Left ventricle myocardium superior (tissue), 1 donor: Measurements from ENCODE around the gene CDH26. TPM values are rescaled to one million over a fixed set of nuclear protein-coding genes. Genes with fewer than 3 reads are reported as not detected.
A peak's percentile ranks its signal among the peaks of the same experiment; 100 is the strongest.
"Not testable (repeated sequence)": the region's sequence is repeated elsewhere in the genome, so short reads cannot be mapped to it uniquely, and the experiment has no call there.

Experiments used
- ATAC-seq: fragments of 200-7000 bp; cut with Tn5 transposase; one replicate; pipeline ENCODE4 v1.9.1; 2020; ENCODE audit warnings: mild to moderate bottlenecking, moderate library complexity
- DNase-seq: peaks from one replicate; pipeline ENCODE4 v3.0.0-alpha.2; 2020
- intact Hi-C: fragments of 100-400 bp; cut with micrococcal nuclease; formaldehyde crosslinking; loops from one replicate; pipeline ENCODE4 v1.11.0; 2022
- total RNA-seq: library from RNA; stranded (reverse); fragmentation: NEBNext Ultra II Directional; extraction: Animal tissue kit (Norgen Biotek cat#: 25700); gene quantifications from one replicate; pipeline ENCODE4 v1.2.1, GENCODE V29; 2021
- donor health status: DM: no; HTN: yes; CAD: no; lungs with severe emphysema.

CDH26 gene
- total RNA-seq, 1 donor from 2014 or later: 1.6 TPM

DNA sequence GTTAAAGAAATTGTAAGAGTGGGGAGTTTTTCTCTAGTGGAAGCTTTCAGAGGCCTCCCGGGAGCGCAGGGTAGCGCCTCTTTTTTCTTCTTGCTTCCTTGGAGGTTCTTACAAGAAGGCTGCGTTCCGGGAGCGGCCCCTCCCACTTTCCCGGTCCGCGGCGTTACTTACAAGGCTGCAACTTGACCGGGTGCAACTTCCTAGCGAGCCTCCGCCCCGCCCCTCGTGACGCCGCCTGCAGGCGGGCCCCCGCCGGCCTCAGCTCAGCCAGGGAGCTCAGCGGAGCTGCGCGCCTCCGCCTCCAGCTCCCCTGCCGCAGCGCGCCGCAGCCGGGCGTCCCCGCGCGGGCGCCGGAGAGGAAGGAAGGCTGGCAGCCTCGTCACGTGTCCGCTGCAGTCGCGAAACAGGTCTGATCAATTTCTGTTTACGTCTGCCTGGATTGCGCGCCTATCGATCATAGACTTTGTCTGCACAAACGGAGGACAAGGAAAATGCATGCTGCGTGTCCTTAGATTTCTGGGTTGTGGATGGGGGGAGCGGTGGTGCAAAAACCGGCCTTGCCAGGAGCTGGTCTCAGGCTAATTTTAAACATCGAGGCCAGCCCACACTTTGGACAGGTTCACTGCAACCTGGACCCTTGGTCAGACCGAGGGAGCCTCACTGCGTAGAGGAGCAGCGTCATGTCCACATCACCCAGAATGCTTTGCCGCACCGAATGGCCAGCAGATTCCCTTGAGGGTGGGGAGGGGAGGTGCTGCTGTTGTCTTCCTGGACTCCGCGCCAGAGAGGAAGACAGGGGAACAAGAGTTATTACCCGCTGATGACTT is 17.9 kb upstream of the CDH26 start, which contains the start of the genes FAM217B and PPP1R3D:
Gene FAM217B (plus strand): TSS at position 261 of the 827 bp plus-strand sequence. CDS start 3,555 bp downstream, outside the sequence.
Gene PPP1R3D (minus strand): TSS at position 177 of the 827 bp plus-strand sequence. CDS start 374 bp downstream, outside the sequence.
- DNase-seq: peak; percentile 99
- intact Hi-C loops: no loop called here
- peak; percentile 94 for ATAC-seq

DNA sequence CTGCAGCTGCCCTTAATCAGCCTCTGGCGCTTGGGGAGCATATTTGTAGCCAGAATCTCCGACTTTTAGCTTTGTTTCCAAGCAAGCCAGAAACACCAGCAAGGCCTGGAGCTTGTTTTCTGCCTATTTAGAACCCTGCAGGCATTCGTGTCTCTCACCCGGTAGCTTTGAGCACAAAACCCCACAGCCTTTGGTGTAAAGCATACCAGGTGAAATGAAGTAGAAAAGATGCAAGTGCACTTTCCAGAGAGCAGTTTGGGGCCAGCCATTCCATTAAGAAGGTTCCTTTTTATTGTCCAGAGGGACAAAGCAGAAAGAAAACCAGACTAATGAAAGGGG is 17.3 kb upstream of the CDH26 start:
- intact Hi-C loops: no loop called here
- no peak for ATAC-seq
- DNase-seq: no peak

- intact Hi-C loops: no loop called here
- DNase-seq: no peak
These were observed 16.0 kb upstream of the CDH26 start for GRCh38 chr20:59942245-59942644.

GRCh38 chr20:59944726-59945125 is 13.5 kb upstream of the CDH26 start:
- DNase-seq: no peak
- no peak for ATAC-seq
- intact Hi-C loops: no loop called here

More at GRCh38 chr20:59942245-59942644, 16.0 kb upstream of the CDH26 start:
- ATAC-seq: no peak

DNA sequence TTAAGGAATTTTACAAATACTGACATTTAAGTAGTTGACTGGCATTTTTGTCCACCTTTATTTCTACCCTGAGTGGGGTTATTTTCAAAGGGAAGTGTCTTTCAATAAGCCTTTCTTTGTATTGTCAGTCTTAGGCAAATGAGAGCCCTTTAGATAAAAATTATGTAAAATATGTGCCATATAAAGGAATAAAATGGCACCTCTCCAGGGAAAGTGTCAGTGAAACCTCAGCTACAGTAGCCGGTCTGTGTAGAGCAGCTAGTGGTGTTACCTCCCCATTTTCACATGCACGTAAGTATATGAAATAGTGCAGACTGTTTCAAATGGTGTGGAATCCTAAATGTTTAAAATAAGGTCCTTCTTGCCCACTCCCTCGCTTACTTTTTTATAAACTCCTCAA is 13.0 kb upstream of the CDH26 start:
- ATAC-seq (no peak), DNase-seq (no peak)
- intact Hi-C loops: no loop called here

GRCh38 chr20:59945731-59946130 is 12.5 kb upstream of the CDH26 start:
- no peak for DNase-seq
- intact Hi-C loops: no loop called here
- no peak for ATAC-seq

GRCh38 chr20:59947376-59947775 is 10.8 kb upstream of the CDH26 start:
- DNase-seq (no peak), ATAC-seq (no peak)
- intact Hi-C loops: no loop called here

DNA sequence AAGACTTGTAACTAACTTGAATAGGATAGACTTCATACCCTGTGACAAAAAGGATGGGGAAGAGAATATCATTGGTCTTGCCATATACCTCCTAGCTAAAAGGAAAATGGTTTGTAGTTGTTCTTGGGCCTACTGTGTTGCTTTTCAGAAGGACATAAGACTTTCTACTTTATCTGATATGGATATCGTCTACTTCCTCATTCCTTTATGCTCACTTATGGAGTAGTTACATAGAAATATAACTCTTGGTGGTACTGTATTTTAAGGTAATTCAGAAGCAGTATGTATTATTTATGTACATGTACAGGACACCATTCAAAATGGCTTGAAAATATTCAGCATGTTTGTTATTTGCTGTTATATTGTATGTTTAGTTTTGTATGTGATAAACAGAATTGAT is 10.0 kb upstream of the CDH26 start:
- intact Hi-C loops: no loop called here
- DNase-seq: no peak
- ATAC-seq: no peak

DNA sequence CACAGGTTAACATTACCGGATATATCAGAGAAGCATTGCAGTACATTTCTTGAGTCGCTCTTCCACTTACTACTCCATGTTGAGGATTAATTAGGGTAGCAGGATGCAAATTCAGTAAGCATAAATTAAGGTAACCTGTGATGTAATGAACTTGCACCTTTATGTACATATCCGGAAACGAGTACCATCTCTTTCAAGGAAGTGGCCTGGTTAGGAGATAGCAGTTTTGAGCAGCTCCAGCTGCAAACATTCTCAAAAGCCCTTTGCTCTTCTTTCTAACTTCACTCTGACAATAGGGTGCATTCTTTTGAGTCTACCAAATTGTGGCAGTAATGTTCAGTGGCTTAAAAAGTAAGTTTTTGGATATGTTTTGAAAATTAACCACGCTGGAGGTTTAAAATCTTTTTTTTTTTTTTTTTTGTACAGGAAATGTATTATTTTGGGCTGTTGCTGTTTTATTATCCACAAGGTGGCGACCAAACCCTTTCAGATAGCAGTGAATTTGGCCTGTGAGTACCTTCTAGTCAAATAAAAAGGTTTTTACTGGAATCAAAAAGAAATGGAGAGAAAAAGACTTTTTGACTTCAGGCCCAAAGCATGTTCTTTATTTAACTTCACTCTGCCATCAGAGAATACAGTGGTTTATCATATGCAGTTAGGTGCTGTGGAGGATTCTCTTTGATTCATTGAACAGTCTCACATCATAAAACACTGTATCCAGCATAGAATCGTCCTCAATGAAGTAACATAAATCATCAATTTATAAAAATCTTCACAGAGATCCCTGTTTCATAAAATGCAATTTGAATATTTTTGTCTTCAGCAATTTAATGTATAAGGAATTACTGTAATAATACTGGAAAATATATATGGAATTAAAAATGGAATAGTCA is 9.1 kb upstream of the CDH26 start:
- ATAC-seq (peak; percentile 40), DNase-seq (no peak)
- intact Hi-C loops: no loop called here

- DNase-seq (no peak), ATAC-seq (no peak)
- intact Hi-C loops: no loop called here
These were observed 8.3 kb upstream of the CDH26 start for GRCh38 chr20:59949911-59950310.

- intact Hi-C loops: no loop called here
- no peak for ATAC-seq
These were observed 3.5 kb upstream of the CDH26 start for GRCh38 chr20:59954718-59955117.

DNA sequence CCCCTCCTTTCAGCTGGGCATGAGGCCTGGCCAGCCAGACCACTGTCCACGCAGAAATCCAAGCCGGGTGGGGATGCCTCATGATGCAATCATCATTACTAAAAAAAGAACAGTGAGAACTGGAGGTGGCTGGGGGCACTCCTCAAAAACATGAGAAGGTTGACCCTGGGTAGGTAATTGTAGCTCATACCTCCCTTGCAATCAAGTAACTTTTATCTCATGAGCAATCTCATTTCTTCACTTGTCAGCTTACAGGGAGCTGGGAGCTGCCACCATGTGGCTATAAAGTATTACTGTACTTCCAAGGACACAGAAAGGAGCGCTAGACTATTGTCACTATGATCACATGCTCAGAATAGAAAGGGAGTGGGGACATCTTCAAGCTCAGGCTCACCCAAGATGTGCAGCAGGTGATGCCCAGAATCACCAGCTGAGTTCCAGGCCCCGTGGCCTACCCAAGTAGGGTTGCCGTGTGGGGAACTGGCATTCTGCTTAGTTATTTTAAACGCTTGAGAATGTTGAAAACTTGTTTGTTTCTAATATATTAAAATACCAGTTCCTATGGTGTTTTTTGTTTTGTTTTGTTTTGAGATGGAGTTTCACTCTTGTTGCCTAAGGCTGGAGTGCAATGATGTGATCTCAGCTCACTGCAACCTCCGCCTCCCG is 3.0 kb upstream of the CDH26 start:
- intact Hi-C loops: no loop called here
- DNase-seq: no peak
- peak; percentile 49 for ATAC-seq

More at GRCh38 chr20:59954718-59955117, 3.5 kb upstream of the CDH26 start:
- DNase-seq: no peak

DNA sequence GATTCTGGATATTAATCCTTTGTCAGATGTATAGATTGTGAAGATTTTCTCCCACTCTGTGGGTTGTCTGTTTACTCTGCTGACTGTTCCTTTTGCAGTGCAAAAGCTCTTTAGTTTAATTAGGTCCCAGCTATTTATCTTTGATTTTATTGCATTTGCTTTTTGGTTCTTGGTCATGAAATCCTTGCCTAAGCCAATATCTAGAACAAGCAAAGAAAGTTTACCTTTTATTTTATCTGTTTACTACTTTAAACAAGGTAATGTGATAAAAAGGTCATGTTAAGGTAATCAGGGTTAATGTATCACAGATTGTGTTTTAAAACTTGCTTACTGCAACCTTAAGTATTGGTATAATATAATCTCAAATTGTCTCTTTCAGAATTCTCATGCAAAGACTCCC is 655 bp upstream of the CDH26 start:
- ATAC-seq, DNase-seq, intact Hi-C loops: not testable (repeated sequence)

DNA sequence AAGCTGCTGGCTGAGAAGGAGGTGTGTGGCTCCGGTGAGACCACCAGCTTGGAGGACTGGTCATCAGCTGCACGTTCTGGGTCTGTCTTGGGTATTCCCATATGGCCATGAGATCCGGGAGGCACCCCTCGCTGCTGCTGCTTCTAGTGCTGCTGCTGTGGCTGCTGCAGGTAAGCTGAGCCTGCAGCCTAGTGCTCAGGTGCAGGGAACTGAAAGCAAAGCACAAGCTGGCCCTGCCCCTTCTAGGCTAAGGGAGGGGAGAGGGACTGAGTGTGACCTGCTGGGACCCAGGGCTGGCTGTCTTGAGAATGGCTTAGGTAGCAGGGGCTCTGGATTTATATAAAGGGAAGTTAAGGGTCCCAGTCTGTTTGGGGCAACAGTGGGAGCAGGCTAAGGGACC is 403 bp downstream of the CDH26 start:
- intact Hi-C loops: no loop called here
- DNase-seq (no peak), ATAC-seq (no peak)

DNA sequence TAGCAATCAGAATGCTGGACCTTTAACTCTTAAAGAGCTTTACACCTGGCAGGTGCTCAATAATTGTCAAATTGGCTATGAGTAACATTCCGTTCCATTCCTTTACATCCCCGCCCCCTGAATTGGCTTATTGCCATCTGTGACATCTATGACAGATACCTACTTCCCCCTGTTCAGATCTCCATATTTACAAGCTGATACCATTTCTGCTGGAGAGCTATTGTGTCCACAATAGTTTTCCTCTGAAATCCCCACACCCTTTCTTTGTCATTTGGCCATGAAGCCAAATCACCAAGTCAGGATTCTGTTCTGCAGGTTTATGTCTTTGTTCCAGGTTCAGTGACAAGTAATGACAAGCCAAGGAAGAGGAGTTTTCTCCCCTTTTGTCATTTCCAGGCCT is 3.2 kb downstream of the CDH26 start:
- intact Hi-C loops: no loop called here
- no peak for DNase-seq
- no peak for ATAC-seq

- intact Hi-C loops: no loop called here
- ATAC-seq (no peak), DNase-seq (no peak)
These were observed 3.9 kb downstream of the CDH26 start for GRCh38 chr20:59962155-59962554.

- ATAC-seq: no peak
- no peak for DNase-seq
- intact Hi-C loops: no loop called here
These were observed 8.2 kb downstream of the CDH26 start for GRCh38 chr20:59966428-59966827.

DNA sequence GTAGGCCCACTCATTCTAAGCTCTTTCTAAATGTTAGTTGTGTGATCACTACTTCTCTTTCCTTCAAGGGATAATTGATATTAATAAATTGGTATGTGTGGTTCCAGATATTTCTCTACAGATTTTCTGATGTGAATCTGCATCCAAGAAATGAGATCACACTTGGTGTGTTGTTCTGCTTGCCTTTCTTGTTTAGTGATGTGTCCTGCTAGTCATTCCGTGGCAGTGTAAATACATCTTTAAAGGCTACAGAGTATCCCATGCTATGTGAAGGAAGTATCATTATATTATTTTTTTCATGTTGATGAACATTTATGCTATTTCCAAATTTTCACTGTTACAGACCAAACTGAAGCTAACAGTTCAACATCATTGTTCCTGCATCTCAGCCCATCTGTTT is 13.2 kb downstream of the CDH26 start:
- no peak for ATAC-seq
- no peak for DNase-seq
- intact Hi-C loops: no loop called here

DNA sequence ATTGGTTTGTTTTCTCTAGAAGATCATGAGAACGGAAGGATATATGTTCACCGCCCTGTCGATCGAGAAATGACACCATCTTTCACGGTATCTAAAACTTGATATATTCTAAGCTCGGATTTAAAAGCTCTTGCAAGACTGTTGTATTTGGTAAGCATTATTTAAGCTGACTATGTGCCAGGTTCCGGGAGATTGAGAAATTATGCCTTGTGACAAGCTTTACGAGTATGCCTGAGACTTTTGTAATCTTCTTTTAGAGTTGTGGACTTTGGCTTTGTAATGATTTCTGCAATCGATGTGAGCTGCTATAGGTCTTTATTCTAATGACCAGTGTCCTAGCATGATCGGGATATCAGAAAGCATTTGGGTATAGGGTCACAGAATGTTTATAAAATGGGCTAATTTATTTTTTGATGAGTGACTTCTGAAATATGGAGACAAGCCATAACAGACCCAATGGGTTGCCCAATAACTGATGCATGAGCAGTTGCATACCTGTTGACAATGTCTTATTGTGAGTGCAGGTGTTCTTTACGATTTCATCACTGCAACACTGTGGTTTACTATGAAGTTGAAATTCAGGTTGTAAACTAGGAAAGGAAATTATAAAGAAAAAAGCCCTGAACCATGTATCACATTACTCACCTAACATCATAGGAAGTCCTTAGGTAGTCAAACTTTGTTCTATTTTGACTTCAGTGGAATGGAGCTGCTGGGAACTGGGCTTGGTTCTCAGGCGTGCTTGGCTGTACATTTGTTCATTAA is 14.0 kb downstream of the CDH26 start:
- no peak for ATAC-seq
- DNase-seq: no peak
- intact Hi-C loops: no loop called here
